Epidermal melanocyte (primary cell): ENCODE data around the gene P2RY4.
"Not testable (repeated sequence)": the region's sequence is repeated elsewhere in the genome, so short reads cannot be mapped to it uniquely, and the experiment has no call there.

Experiments
- DNase-seq: peaks from one replicate; pipeline ENCODE4 v3.0.0; 2011; ENCODE audit warnings: low spot score; ENCODE audit not compliant: insufficient read length

Gene P2RY4

GRCh38 chrX:70260104-70260503 lies at the start of gene P2RY4:
Gene P2RY4 (minus strand): TSS chrX:70260204. CDS start chrX:70259624, 580 bp downstream.
- DNase-seq, result no peak

- DNase-seq, result no peak
These were observed 41.7 kb upstream of the P2RY4 start for GRCh38 chrX:70301716-70302115.

DNA sequence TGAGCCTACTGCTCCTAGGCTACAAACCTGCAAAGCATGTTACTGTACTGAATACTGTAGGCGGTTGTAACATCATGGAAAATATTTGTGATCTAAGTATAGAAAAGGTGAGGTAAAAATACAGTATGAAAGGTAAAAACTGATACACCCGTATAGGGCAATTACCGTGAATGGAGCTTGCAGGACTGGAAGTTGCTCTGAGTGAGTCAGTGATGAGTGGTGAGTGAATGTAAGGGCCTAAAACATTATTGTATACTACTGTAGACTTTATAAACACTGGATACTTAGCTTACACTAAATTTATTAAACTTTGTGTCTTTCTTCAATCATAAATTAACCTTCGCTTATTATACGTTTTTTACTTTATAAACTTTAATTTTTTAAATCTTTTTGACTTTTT lies 33.6 kb upstream of the P2RY4 start:
- DNase-seq, result no peak

DNA sequence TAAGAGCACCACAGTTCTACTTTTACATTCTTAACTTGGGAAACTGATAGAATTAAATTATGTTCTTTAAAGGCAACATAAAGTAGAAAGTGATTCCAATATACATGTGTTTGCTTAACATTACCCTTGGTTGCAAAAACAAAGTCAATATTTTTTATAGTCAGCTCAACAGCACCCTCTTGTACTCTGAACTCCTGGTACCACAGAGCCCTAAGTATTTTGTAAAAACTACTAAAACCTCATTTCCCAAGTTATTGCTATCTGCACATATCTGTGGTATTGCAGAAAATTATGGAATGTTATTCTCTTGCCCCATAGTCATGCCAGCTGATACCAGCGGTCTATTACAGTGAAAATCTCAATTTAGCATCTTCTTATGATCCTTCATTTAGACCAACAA lies 32.8 kb upstream of the P2RY4 start:
- DNase-seq, result no peak

GRCh38 chrX:70289793-70290770 lies 30.1 kb upstream of the P2RY4 start, which contains the start of the genes KIF4A and PDZD11:
Gene KIF4A (plus strand): TSS chrX:70290104. CDS start chrX:70290459, 355 bp downstream.
Gene PDZD11 (minus strand): TSS chrX:70289927. CDS start chrX:70289341, 586 bp downstream.
- DNase-seq, result peak; percentile 94

GRCh38 chrX:70289168-70289792 lies 29.3 kb upstream of the P2RY4 start:
- DNase-seq, result no peak

- DNase-seq, result no peak
These were observed 21.9 kb upstream of the P2RY4 start, which contains the start of gene RAB41 for GRCh38 chrX:70281951-70282350. Gene RAB41 (plus strand): TSS chrX:70282172. CDS start chrX:70282218, 46 bp downstream.

GRCh38 chrX:70280573-70280972 lies 20.6 kb upstream of the P2RY4 start:
- DNase-seq, result no peak

GRCh38 chrX:70279081-70279480 lies 19.1 kb upstream of the P2RY4 start:
- no peak for DNase-seq

GRCh38 chrX:70274029-70274428 lies 14.0 kb upstream of the P2RY4 start:
- not testable (repeated sequence) for DNase-seq

- no peak for DNase-seq
These were observed 8.0 kb upstream of the P2RY4 start, which contains the start of gene ARR3 for GRCh38 chrX:70268034-70268433. Gene ARR3 (plus strand): TSS chrX:70268334. CDS start chrX:70269386, 1,052 bp downstream.

- no peak for DNase-seq
These were observed 4.8 kb upstream of the P2RY4 start for GRCh38 chrX:70264784-70265183.

GRCh38 chrX:70262952-70263567 lies 3.1 kb upstream of the P2RY4 start:
- DNase-seq, result no peak

- DNase-seq, result no peak
These were observed 2.3 kb downstream of the P2RY4 start for GRCh38 chrX:70257423-70258288.

DNA sequence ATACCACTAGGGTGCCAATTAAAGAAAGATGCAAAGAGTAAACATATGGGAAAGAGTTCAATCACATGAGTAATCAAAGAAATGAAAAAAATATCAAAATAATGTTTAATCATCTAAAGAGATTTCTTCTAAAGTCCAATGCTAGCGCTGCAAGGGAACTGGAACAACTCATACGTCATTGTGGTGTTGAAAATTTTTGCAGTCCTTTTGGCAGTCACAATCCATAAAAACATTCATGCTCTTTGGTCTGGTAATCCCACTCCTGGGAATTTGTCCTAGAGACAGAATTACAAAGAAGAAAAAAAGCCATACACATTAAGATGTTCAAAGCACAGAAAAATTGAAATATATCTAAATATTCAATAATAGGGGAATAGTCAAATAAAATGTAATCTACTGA lies 4.6 kb downstream of the P2RY4 start:
- no peak for DNase-seq

- DNase-seq, result no peak
These were observed 5.1 kb downstream of the P2RY4 start for GRCh38 chrX:70254909-70255308.

GRCh38 chrX:70254063-70254400 lies 6.0 kb downstream of the P2RY4 start:
- DNase-seq, result no peak

DNA sequence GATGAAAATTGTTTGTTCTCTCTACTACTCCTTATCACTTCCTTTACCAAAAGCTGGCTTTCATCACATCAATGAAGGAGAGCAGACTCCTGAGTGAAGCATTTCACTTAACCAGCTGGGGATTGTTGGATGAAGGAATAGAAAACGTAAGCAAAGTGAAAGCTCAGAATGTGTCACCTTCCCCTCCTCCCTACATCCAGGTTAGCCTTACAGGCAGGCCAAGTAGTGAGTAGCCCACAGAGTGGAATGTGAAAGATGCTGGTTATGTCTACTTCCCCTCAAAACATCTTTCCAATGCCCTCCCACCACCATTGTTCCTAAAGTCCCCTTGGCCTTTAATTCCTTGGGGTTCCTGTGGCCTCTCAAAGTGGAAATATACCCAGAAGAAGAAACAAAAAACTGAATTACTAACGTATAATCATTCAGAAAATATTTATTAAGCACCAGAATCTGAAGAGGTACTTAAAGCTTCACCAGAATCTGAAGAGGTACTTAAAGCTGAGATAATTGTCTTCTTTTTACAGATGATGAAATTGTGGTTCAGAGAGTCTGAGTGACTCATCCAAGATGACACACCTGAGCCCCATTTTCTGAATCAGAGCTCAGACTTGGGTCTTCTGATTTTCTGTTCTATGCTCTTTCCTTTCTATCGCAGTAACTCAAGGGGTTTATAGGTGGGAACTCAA lies 6.5 kb downstream of the P2RY4 start:
- DNase-seq, result no peak

- DNase-seq, result no peak
These were observed 7.5 kb downstream of the P2RY4 start for GRCh38 chrX:70252491-70252890.

DNA sequence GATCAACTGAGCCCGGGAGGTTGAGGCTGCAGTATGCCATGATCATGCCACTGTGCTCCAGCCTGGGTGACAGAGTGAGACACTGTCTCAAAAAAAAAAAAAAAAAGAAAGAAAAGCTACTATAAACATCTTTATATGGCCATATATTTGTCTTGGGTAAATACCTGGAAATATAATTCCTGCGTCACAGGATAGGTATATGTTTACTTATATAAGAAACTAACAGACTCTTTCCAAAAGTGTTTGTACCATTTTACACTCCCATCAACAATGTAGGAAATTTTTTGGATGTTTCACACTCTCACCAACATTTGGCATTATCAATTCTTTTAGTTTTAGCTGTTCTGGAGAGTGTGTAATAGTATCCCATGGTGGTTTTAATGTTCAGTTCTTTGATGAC lies 12.8 kb downstream of the P2RY4 start:
- DNase-seq, result no peak
